ENCODE data around the gene ACOX3. TPM values are rescaled to one million over a fixed set of nuclear protein-coding genes. Genes with fewer than 3 reads are reported as not detected.

ACOX3 gene
- total and polyA plus RNA-seq, 10 of the 15 experiments (the other 5 are each of a cell fraction or from before 2014, with no cell fraction given), result 2.0 to 24.5 (median 14.0) TPM

GRCh38 chr4:8414377-8414776 lies 26.1 kb downstream of the ACOX3 start (continued):
- TF ChIP-seq ZBTB4 (CRISPR knock-in tag; IDR thresholded peaks at IDR 0.05), result no peak

GRCh38 chr4:8412288-8412687 lies 28.2 kb downstream of the ACOX3 start:
- no peak for ATAC-seq
- TF ChIP-seq E2F4 (IDR thresholded peaks at IDR 0.05; ENCODE audit: low read depth, low read length) (no peak), JUND (IDR thresholded peaks at IDR 0.05; ENCODE audit: low read depth, low read length) (no peak), CHD1 (IDR thresholded peaks at IDR 0.05; ENCODE audit: low read depth, low read length) (no peak), ATF2 (IDR thresholded peaks at IDR 0.05; ENCODE audit: low read length) (no peak)
- Histone ChIP-seq H3K4me2 (ENCODE audit: control insufficient read depth, insufficient read depth) (no peak overlapping the region), H3K4me3 (no peak overlapping the region), H3K27ac (ENCODE audit: control insufficient read depth, insufficient read depth) (no peak overlapping the region), H3K9me3 (replicated peaks; ENCODE audit: control insufficient read depth, insufficient read depth, low read length) (no peaks in the 10 kb centered on the region), H3K27me3 (replicated peaks in 1 of 2; ENCODE audit: control insufficient read depth in 2 of 2, insufficient read depth in 2 of 2, low read length in 1 of 2) (no peaks in the 10 kb centered on the region), H2AFZ (ENCODE audit: control insufficient read depth, low read depth, low read length) (no peak overlapping the region), H4K20me1 (ENCODE audit: control insufficient read depth, insufficient read depth) (no peaks in the 10 kb centered on the region), H3K79me2 (ENCODE audit: control insufficient read depth, insufficient read depth, low read length) (no peaks in the 10 kb centered on the region), H3K4me1 (ENCODE audit: control insufficient read depth, insufficient read depth, low read length) (no peaks in the 10 kb centered on the region), H3K9ac (ENCODE audit: control insufficient read depth, insufficient read depth, low read length) (no peak overlapping the region), H3K36me3 (ENCODE audit: control insufficient read depth in 2 of 2, insufficient read depth in 2 of 2, low read length in 1 of 2) (peaks cover 9 to 16% of the 10 kb centered on the region in 2 experiments)
- in situ Hi-C loops (cut with MboI), result no loop called here
- BruUV-seq (replicated peaks), result no TSS peak
- RAD21 ChIA-PET (ENCODE audit: unreplicated experiment), result no interaction called here
- POLR2A ChIA-PET, result no interaction called here
- SMC1A ChIA-PET (ENCODE audit: uncharacterized antibody, unreplicated experiment), result no interaction called here
- WGBS (ENCODE audit: insufficient coverage, insufficient replicate concordance, low lambda C conversion rate, missing lambda C conversion rate), result 93% methylated on average over 5 of the region's 5 CpGs
- FAIRE-seq, result no peak
- intact Hi-C loops (cut with micrococcal nuclease; ENCODE audit: unreplicated experiment), result no loop called here
- CTCF ChIA-PET, result no interaction called here
- no peak for DNase-seq (ENCODE audit: low read depth, low spot score)
